ENCODE measurements around the gene KRTAP17-1.

- TF ChIP-seq POLR2A (IDR thresholded peaks at IDR 0.05) (no peak), CTCF (IDR thresholded peaks at IDR 0.05) (no peak)
Observed at GRCh38 chr17:41304091-41304490, 11.4 kb downstream of the KRTAP17-1 start.

All from prostate gland (tissue), 2 donors.